SIG-M5 treated with dmso at 0.1 percent for 504 hours (cell line): ENCODE data around the gene RMI2.

Experiments used
- DNase-seq: peaks from one replicate; lab custom pipeline; 2025; ENCODE audit not compliant: unreplicated experiment; lab: John Stamatoyannopoulos, UW

RMI2 gene

GRCh38 chr16:11309895-11310633 is 35.2 kb upstream of the RMI2 start:
- no peak for DNase-seq

- DNase-seq = no peak
Measured at GRCh38 chr16:11310634-11310977, 34.7 kb upstream of the RMI2 start.

GRCh38 chr16:11310997-11311561 is 34.2 kb upstream of the RMI2 start:
- DNase-seq = peak; percentile 89

DNA sequence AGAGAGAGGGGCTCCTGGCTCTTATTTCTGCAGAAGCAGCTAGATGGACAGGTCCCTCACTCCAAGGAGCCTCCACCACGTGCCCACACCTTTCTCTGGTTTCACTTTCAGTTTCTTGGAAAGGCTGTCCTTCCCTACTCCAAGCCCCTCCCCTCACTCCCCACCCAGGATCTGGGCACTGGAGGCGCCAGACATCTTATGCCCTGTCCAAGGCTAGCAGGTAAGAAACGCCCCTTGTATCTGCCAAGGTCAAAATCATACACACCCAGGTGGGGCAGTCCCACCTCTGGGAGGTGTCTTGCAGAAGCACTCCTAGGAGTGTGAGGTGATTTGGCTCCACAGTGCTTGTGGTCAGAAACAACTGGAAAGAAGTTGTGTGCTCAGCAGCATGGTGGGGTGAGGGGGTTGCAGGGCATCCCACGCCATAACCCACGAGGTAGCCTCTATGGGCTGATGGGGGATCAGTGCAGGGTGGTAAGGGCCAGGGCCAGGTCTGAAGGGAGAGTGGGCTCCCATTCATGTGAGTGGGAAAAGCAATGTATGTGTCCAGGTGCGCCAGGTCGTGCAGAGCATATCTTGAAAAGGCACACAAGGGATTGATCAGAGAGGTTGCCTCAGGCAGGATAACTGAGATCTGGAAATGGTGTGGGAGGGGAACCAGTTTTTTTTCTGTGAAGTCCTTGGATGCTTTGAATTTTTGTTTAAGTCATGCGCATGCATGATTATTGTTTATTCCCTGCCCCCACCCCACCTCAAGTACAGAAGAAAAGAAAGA is 32.4 kb upstream of the RMI2 start:
- no peak for DNase-seq

GRCh38 chr16:11313493-11314308 is 31.6 kb upstream of the RMI2 start:
- DNase-seq = no peak

DNA sequence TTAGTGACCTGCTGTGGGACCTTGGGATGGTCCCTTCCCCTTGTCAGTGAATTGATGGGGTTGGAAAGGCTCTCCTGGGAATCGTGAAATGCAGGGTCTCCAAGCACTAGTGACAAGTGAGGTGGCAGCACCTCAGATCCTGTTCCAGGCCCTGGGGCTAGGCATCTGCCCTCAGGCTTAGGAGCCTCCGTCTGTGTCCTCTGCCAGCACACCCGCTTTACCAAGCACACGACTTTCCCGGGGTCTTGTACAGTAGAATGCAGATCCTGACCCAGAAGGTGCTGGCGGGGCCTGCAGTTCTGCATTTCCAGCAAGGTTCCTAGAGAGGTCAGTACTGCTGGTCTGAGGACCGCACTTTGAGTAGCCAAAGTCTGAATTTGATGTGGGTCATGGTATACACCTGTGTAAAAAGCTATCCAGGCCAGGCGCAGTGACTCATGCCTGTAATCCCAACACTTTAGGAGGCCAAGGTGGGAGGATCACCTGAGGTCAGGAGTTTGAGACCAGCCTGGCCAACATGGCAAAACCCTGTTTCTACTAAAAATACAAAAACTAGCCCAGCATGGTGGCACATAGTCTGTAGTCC is 30.9 kb upstream of the RMI2 start:
- no peak for DNase-seq

GRCh38 chr16:11315510-11315909 is 29.7 kb upstream of the RMI2 start:
- DNase-seq = no peak

DNA sequence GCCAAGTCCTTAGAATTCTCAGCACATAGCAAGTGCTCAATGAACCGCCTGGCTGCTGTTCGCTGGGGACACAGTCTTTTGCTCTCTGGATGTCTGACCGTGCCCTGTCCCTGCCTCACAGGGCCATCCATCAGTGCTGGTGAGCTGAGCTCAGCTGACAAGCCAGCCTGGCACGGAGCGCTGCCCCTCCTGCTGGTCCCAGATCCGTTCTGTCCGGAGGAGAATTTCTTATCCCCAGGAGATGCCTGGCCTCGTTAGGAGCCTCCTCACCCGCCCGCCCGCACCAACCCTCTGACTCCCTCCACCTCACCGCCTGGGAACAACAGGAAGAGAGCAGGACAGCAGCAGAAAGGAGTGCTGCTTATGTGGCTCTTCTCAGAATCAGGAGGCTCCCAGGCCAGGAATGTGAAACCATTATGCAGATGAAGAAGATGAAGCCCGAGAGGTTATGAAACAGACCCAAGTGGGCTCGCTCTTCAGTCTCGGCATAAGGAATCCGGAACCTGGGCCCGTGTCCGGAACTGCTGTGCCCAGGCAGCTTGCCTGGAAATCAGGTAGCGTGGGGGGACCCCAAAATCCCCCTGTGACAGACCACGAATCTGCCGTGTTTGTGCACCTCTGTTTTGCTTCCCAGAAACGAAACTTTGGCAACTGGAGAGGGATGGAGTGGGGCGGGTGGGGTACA is 28.8 kb upstream of the RMI2 start:
- no peak for DNase-seq

- no peak for DNase-seq
Measured at GRCh38 chr16:11318817-11319216, 26.4 kb upstream of the RMI2 start.

DNA sequence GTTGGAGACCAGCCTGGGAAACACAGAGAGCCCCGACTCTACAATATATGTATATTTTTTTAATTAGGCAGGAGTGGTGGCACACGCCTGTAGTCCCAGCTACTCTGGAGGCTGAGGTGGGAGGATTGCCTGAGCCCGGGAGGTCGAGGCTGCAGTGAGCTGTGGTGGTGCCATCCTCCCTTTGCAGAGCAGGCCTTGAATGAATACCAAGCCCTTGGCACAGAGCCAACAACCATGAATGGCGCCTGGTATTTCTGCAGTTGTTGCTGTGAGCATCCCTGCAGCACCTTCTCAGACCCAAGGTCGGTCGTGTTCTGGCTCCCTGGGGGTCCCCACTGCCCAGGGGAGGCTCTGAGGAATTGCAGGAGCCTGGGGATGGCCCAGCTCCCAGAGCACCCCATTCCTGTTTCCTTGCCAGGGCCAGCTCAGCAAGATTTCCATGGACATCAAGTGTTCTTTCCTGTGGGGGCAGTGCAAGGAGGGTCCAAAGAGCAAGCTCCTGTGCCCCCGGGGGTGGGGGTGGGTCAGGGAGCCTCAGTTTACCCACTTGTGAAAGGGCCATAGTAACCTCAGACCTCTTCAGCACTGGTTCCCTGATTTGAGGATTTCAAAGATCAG is 25.6 kb upstream of the RMI2 start:
- DNase-seq = no peak

- no peak for DNase-seq
Measured at GRCh38 chr16:11320170-11320569, 25.1 kb upstream of the RMI2 start.

DNA sequence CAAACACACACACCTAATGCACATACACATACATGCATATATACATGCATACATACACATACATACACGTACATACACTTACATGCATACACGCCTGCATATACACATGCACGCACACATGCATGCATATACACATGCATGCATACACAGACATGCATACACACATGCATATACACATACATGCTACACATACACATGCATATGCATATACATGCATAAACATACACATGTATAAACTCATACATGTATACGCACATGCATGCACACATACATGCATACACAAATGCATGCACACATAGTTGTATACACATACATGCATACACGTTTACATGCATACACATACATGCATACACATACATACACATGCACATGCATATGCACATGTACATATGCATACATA is 23.6 kb upstream of the RMI2 start:
- DNase-seq = no peak

GRCh38 chr16:11322823-11323222 is 22.4 kb upstream of the RMI2 start:
- DNase-seq = no peak

GRCh38 chr16:11323551-11324336 is 21.5 kb upstream of the RMI2 start:
- DNase-seq = no peak

DNA sequence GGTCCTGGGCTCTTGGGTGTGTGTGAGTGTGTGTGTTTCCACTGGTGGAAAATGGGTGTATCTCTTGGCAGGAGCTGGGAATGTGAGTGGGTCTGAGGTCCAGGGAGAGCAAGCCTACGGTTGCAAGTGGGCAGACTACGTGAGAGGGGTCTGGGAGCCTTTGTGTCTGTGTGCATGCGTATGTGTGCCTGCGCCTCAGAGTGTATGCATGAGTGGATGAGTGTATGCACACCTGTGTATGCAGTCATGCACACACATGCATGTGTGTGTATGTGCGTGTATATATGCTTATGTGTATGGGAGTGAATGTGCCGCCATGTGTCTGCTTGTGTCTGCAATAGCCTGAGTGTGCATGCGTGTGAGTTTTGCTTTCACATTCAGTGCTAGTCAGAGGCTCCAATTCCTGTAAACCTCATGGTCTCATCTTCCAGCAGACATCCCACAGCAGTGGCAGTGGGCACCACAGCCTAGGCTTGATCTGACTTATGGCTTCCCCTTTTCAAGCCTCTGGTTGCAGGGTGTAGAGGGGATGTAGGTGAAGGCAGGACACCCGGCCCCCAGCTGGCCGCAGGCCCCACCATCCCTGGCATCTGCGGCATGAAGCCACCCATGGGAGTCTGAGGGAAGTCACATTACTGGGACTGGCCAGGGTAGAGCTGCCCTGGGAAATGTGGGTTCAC is 19.7 kb upstream of the RMI2 start:
- DNase-seq = no peak

- no peak for DNase-seq
Measured at GRCh38 chr16:11326084-11326736, 19.0 kb upstream of the RMI2 start.

DNA sequence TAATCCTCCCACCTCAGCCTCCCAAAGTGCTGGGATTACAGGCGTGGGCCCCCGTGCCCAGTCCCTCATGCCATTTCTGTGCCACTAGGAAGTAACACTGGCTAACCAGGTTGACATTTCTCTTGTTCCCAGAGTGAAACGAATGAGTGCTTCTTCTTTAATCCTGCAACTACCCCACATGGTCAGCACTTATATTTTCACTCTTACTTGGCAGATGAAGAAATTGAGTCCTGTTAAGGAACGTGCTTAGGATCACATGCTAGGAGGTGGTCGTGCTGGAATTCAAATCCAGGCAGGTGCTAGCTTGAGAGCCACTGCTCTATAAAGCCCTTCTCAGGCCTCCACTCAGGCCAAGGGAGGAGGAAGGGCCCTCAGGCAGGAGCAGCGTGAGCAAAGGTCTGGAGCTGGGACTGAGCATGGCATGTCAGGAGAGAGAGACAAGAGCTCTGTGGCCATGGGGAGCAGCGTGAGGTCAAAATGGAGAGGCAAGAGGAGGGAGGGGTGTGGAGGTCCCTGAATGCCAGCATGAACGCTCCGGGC is 18.5 kb upstream of the RMI2 start:
- DNase-seq = no peak
